NT2/D1 (cell line): ENCODE data around the gene CACNA1C.

ENCODE experiments used
- YY1 ChIP-seq: IDR thresholded peaks from 2 replicates; pipeline ENCODE4 v1.6.1; 2011; ENCODE audit not compliant: insufficient read length, insufficient read depth
- ZNF274 ChIP-seq: IDR thresholded peaks from 2 replicates; pipeline ENCODE4 v1.6.1; 2011; ENCODE audit warnings: mild to moderate bottlenecking, low read depth, low read length

GRCh38 chr12:2244013-2244861, 191.4 kb downstream of the CACNA1C start:
- TF ChIP-seq ZNF274, result no peak
- peak; percentile 18 for TF ChIP-seq YY1
